Measurements from ENCODE around the gene ITIH4.

Gene ITIH4

DNA sequence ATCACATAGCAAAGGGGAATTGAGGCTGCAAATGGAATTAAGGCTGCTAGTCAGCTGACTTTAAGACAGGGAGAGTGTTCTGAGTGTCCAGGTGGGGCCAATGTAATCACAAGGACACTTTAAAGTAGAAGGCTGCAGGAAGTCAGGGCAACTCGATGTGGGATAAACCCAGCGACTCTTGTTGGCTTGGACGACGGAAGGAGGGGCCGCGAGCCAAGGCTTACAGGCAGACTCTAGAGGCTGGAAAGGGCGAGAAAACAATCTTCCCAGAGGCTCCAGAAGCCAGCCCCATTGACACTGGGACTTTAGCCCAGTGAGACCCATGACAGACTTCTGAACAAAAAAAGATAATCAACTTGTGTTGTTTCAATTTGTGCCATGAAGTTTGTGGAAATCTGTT is 17.3 kb upstream of the ITIH4 start:
- DNase-seq: no peak

DNA sequence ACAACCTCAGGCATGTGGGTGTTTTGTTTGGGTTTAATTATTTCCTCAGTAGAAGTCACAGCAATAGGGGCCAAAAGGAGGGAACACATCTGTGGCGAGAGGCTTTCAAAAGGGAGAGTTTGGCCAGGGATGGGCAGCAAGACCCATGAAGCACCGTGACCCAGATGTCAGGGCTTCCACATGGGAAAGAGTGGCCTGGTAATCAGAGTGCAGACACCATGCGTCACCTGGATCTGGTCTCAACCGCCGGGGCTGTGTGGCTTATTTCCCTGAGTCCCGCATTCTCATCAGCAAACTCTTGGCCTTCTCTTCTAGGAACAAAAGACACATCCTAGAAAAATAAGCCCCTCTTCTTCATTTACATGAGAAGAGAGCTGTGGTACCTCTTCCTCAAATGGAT is 16.8 kb upstream of the ITIH4 start:
- no peak for DNase-seq

- no peak for DNase-seq
Measured at GRCh38 chr3:52846432-52846965, 16.0 kb upstream of the ITIH4 start.

DNA sequence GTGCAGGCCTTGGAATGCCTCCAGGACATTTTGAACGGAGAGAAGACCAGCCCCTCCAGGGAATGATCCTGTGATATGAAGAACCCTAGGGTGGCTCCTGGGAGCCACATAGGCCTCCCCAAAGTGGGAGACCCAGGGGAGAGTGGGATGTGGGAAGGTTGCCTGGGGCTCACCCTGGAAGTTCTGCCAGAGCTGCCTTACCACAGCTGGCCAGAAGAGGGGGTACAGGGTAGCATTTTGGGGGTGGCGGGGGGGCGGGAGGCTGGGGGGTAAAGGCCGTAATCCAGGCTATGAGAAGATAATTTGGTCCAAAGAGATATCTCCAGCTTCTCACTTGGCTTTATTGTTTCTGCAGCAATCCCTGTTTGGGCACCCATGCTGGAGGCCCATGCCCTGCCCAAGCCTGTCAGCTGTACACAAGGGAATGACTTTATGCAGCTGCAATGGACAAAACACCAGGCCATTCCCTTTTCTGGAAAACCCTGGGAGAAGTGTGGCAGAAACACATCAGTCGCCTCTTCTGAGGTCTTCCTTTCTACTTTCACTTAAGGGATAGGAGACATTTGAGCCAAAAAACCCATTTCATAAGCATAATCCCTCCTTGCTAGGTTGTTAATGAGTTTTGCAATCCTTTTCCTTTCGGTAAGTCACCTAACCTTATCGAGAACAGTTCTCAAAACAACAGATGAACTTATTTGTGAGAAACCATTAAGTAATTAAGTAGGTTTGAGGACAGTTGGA is 15.4 kb upstream of the ITIH4 start:
- no peak for DNase-seq

DNA sequence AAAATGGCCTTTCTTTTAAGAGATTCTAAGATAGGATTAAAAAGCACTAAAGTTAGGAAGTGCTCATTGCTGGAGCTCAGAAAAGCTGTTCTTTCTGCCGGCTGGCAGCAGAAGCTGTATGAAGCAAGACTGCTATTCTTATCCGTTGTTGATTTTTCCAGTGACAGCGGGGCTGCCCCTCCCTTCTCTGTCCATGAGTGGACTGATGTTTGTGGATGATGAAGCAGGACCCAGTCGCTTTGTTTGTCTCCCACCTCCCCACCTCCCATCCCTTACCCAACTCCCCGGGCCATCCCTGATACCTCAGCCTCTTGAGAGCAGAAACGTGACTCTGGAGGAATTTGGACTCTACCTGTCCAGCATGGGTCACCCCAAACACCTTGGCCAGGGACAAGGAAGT is 14.7 kb upstream of the ITIH4 start:
- DNase-seq: no peak

DNA sequence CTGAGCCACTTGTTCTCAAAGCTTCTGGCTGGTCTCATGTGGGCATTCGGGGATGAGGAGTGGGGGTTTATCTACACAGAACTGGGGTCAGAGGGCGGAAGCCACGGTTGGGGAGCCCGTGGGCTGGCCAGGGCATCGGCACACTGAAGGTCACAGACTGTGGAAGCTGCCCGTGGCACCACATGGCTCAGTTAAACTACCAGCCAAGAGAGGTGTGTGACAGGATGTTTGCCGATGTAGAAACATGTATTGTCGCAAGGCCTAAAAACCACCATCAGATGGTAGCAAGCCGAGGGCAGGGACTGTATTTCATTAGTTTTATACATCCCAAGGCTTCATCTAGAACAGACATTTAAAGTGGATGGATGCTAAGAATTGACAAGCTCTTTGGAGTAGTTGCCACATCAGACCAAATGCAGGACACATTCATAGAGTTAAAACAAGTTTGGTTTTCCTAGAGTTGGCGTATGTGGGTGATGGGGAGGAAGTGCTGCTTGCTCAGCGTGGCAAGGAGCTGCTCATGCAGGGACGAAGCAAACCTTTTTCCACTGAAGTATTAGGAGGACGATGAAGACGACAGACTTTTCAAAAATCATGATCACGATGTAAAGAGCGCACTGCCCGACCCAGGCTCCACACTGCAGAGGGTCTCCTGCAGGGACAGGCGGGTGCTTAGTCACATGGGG is 14.0 kb upstream of the ITIH4 start:
- DNase-seq: no peak

GRCh38 chr3:52843881-52844280 is 13.4 kb upstream of the ITIH4 start:
- no peak for DNase-seq

GRCh38 chr3:52843108-52843865 is 12.8 kb upstream of the ITIH4 start:
- no peak for DNase-seq

GRCh38 chr3:52842424-52842823 is 12.0 kb upstream of the ITIH4 start:
- no peak for DNase-seq

DNA sequence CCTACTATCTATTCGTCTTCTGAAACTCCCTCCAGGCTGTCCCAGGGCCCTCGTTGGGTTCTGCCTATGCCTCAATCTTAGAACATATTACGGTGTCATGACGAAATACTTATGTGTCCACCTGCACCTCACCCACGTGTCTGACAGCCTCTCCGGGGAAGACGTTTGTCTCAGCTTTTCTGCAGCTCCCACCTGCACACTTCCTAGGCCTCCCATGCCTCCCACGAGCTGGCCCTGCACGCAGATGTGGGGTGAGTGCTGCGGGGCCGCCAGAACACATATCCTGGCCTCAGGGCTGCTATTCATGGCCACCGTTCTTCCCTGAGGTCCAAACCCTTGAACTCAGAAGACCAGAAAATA is 11.5 kb upstream of the ITIH4 start:
- no peak for DNase-seq

GRCh38 chr3:52841211-52841980 is 10.9 kb upstream of the ITIH4 start:
- no peak for DNase-seq

GRCh38 chr3:52839892-52840545 is 9.5 kb upstream of the ITIH4 start:
- no peak for DNase-seq

GRCh38 chr3:52839268-52839575 is 8.8 kb upstream of the ITIH4 start:
- no peak for DNase-seq

- no peak for DNase-seq
Measured at GRCh38 chr3:52838561-52839267, 8.2 kb upstream of the ITIH4 start.

DNA sequence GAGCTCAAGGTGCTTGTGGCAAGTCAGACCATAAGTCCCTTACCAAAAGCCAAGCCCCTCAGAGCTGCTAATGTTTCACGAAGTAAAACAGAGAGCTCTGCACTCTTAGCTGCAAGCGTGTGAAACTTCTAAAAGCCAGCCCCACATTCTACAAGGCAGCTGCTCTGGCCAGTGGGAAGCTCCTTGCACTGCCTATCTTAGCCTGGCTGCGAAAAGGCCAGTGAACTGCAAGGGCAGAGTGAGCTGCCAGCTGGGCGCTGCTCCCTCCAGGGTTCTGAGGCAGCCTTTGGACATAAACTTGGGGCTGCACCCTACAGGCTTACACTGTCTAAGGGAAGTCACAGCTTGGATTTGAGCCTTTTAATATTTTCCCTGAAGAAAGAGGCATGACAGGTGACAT is 6.5 kb upstream of the ITIH4 start:
- no peak for DNase-seq

DNA sequence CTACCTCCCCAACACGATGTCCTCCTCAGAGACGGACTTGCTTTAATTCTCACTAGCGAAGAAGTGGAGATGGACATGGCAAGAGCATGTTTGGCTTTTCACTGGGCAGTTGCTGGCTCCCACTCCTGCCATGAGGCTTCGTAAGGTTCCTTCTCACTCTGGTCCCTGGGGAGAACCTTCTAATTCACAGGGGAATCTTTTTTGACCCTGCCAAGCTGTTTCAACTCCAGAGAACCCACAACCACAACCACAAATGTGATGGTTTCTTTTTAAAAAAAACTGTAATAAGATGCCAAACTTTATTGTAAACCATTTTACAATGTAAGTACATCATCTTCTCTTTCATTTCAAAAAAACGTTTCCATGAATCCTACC is 6.0 kb upstream of the ITIH4 start:
- no peak for DNase-seq

DNA sequence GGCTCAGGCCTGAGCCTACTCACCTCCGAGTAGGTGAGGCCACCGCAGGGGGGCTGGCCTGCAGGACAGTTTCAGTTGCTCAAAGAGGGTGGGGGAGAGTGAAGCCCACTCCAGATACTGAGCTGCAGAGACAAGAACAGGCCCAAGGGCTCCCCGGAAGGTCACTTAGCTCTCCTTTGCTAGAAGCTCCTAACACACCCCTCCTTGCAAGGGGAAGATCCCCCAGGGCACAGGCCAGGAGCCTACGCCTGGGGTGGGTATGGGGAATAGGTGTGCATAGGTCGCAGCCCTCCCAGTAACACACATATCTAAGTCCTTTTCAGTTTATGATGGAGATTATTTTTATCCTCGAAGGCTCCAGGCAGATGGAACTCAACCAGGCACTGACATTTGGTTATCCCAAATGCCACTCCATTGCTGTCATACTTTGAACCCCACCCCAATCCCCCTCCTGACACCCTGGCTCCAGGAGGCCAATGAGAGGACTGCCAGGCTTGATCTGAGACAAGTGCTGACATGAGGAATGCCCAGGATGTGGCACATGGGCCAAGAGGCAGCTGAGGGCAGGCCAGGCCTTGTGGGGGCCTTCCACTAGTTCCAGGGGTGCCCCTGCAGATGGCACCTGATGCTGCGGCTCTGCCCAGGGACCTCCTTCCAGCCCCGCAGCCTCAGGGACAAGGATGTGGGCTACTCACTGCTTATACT is 5.4 kb upstream of the ITIH4 start:
- DNase-seq: no peak

- no peak for DNase-seq
Measured at GRCh38 chr3:52834871-52835501, 4.5 kb upstream of the ITIH4 start, which contains the start of gene MUSTN1. MUSTN1 (minus strand) TSS chr3:52835019; CDS start chr3:52834948, 71 bp downstream.

DNA sequence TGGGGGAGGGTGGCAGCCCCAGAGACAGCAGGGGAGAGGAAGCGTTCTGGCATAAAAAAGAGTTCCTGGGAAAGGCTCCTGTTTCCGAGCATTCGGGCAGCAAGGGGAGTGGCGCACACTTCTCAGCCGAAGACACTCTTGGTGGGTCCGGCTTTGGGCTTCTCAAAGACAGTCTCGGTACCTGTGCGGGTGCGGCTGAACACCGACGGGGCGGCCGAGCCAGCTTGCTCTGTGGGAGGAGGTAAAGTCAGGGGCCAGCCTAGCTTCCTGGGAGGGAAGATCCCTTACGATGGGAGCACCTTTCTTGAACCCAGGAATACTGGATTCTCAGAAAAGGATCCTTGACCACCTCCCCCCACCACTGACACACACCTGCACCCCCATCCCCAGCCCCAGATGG is 2.7 kb upstream of the ITIH4 start:
- DNase-seq: no peak

- DNase-seq: no peak
Measured at GRCh38 chr3:52831500-52832301, 1.2 kb upstream of the ITIH4 start.
